ENCODE data around the gene GRIN3A. TPM values are rescaled to one million over a fixed set of nuclear protein-coding genes. Genes with fewer than 3 reads are reported as not detected.

Gene GRIN3A
- total RNA-seq, 2 experiments from 2014 or later, result not detected

DNA sequence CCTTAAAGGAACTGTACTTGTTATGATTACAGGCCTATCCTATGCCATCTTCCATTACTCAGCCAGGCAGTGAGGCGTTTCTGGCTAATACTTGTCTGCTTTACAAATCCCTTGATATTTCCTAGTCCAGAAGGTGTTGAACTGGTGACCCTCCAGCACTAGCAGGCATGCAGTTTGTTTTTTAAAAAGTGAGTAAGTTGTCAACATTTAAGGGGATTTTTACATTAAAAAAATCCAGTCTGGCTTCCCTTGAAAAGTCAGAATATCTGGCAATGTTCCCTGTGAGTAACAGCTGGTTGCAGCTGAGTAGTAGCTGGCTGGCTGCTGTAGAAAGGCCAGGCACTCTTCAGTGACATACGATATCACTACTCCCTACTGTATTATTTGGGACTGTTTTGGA lies 21.8 kb downstream of the GRIN3A start:
- Mint-ChIP-seq H3K27ac (no peak overlapping the region), H3K36me3 (ENCODE audit: low read depth) (no peaks in the 10 kb centered on the region), H3K4me1 (ENCODE audit: low read depth) (no peaks in the 10 kb centered on the region), H3K4me3 (no peak overlapping the region), H3K9me3 (no peaks in the 10 kb centered on the region), H3K27me3 (peaks cover 8% of the 10 kb centered on the region)
- ATAC-seq (no peak), DNase-seq (no peak)
- ChIA-PET CTCF (no interaction called here), POLR2A (no interaction called here)
- TF ChIP-seq, protein P1, sequence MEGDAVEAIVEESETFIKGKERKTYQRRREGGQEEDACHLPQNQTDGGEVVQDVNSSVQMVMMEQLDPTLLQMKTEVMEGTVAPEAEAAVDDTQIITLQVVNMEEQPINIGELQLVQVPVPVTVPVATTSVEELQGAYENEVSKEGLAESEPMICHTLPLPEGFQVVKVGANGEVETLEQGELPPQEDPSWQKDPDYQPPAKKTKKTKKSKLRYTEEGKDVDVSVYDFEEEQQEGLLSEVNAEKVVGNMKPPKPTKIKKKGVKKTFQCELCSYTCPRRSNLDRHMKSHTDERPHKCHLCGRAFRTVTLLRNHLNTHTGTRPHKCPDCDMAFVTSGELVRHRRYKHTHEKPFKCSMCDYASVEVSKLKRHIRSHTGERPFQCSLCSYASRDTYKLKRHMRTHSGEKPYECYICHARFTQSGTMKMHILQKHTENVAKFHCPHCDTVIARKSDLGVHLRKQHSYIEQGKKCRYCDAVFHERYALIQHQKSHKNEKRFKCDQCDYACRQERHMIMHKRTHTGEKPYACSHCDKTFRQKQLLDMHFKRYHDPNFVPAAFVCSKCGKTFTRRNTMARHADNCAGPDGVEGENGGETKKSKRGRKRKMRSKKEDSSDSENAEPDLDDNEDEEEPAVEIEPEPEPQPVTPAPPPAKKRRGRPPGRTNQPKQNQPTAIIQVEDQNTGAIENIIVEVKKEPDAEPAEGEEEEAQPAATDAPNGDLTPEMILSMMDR (IDR thresholded peaks at IDR 0.05), result no peak
- intact Hi-C loops (cut with micrococcal nuclease), result no loop called here

DNA sequence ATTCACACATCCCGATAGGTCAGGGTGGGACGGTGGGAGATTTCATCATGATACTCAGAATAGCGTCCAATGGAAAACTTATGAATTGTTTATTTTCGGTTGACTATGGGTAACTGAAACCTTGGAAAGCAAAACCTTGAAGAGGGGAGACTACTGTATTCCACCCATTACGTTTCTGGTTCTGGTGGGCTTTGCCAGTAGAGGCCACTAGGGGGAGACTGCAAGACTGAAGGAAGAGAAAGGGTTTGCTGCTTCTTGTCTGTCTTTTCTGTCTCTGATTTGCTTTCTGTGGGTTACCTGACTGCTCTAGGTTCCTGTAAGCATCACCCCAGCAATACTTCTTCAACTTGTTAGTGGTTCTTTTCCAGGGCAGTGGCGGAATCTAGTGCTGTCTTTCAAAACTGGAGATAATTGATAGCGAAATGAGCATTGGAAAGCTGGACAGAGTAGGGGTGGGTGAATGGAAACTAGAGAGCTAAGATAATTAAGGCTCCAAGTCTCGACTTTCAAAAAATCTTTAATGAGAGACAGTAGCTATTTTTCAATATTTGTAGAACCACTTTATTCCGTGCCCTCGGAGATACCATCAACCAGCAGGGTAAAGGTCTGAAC lies 27.0 kb downstream of the GRIN3A start:
- H3K27ac Mint-ChIP-seq, result no peak overlapping the region
- no peaks in the 10 kb centered on the region for H3K9me3 Mint-ChIP-seq
- intact Hi-C loops (cut with micrococcal nuclease), result no loop called here
- CTCF ChIA-PET, result interaction anchor here (0.7 to 1.4 kb wide), 16 partner anchors 8 to 179 kb away, joined by 3 to 5 read pairs (median 4); no protein-coding TSS in a partner anchor
- no peaks in the 10 kb centered on the region for H3K4me1 Mint-ChIP-seq (ENCODE audit: low read depth)
- TF ChIP-seq, protein P1 (IDR thresholded peaks at IDR 0.05), result peak; percentile 67
- H3K27me3 Mint-ChIP-seq, result peaks cover 18% of the 10 kb centered on the region
- no peaks in the 10 kb centered on the region for H3K36me3 Mint-ChIP-seq (ENCODE audit: low read depth)
- H3K4me3 Mint-ChIP-seq, result no peak overlapping the region
- POLR2A ChIA-PET, result no interaction called here
- DNase-seq (peak; percentile 52), ATAC-seq (peak; percentile 55)

DNA sequence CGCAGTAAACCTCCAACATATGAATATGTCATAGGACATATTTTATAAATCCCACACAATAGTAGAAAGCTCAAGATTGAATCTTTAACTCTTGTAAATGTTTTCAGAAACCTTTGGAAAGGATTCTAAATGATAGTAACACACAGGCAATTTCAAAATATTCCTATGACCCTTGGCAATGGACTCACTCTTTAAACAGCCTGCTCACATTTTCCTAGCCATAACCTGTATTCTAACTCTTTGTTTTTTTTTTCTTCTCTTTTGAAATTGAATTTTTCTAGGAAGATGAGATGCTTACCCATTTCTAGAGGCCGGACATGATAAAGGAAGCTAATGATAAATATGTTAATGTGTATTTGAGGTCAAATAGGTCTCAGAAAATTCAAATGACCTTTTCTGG lies 29.6 kb downstream of the GRIN3A start:
- Mint-ChIP-seq H3K4me3 (no peak overlapping the region), H3K27ac (no peak overlapping the region), H3K27me3 (peaks cover 26% of the 10 kb centered on the region), H3K4me1 (ENCODE audit: low read depth) (peaks cover 11% of the 10 kb centered on the region), H3K9me3 (no peaks in the 10 kb centered on the region), H3K36me3 (ENCODE audit: low read depth) (no peaks in the 10 kb centered on the region)
- ATAC-seq (no peak), DNase-seq (no peak)
- ChIA-PET POLR2A (no interaction called here), CTCF (interaction anchor here (1.5 kb wide), 1 partner anchor 19 kb away, joined by 5 read pairs; no protein-coding TSS in a partner anchor)
- intact Hi-C loops (cut with micrococcal nuclease), result no loop called here
- TF ChIP-seq, protein P1 (IDR thresholded peaks at IDR 0.05), result no peak

DNA sequence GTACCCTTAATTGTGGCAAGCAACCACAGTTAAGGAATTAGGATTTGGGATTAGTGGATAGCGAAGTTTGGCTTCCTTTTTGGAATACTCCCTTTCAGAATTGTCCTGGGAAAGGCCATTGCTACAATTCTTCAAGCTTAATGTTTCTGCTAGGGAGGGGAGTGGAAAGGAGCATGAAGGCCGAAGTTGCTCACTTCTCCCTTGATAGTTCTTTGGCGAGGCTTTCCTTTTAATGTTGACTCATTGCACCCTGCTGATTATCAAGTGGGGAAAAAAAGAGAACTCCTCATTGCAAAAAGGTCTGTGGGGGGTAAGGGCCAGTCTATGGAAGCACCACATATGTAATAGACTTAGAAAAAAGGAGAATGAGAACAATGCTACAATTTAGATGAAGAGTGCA lies 30.7 kb downstream of the GRIN3A start:
- Mint-ChIP-seq H3K4me1 (ENCODE audit: low read depth) (peaks cover 11% of the 10 kb centered on the region), H3K9me3 (no peaks in the 10 kb centered on the region), H3K27me3 (peaks cover 22% of the 10 kb centered on the region), H3K4me3 (no peak overlapping the region), H3K36me3 (ENCODE audit: low read depth) (no peaks in the 10 kb centered on the region), H3K27ac (no peak overlapping the region)
- TF ChIP-seq, protein P1 (IDR thresholded peaks at IDR 0.05), result no peak
- ChIA-PET CTCF (interaction anchor here (1.0 to 1.5 kb wide), 1 partner anchor 21 kb away, joined by 3 to 5 read pairs; no protein-coding TSS in a partner anchor), POLR2A (no interaction called here)
- intact Hi-C loops (cut with micrococcal nuclease), result no loop called here
- DNase-seq (no peak), ATAC-seq (no peak)

DNA sequence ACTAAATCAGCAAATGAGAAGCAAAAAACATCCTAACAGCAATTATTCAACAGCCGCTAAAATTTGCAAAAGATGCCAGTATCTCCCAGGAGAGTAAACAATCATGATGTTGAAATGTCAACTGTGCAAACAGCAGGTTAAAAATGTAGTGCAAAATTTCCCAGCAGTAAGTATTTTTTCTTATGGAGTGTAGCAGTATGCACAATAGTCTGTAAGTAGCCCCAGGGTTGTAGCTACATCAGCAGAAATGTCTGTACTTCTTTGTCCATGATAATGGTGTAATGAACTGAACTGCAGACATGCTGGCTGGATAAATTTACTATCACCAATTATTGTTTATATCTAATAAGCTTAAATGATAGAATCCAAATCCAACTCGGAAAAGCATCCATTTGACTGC lies 31.4 kb downstream of the GRIN3A start:
- Mint-ChIP-seq H3K36me3 (ENCODE audit: low read depth) (no peaks in the 10 kb centered on the region), H3K27ac (no peak overlapping the region), H3K4me3 (no peak overlapping the region), H3K9me3 (no peaks in the 10 kb centered on the region), H3K4me1 (ENCODE audit: low read depth) (peaks cover 11% of the 10 kb centered on the region), H3K27me3 (peaks cover 19% of the 10 kb centered on the region)
- intact Hi-C loops (cut with micrococcal nuclease), result no loop called here
- ChIA-PET CTCF (interaction anchor here (1.0 kb wide), 1 partner anchor 21 kb away, joined by 3 read pairs; no protein-coding TSS in a partner anchor), POLR2A (no interaction called here)
- TF ChIP-seq, protein P1 (IDR thresholded peaks at IDR 0.05), result no peak
- DNase-seq (no peak), ATAC-seq (no peak)
